GM12874 (cell line): ENCODE results near the gene GALNT18.

ENCODE experiments used
- TF ChIP-seq, protein P1 (sequence below): IDR thresholded peaks from 2 replicates; pipeline ENCODE4 v1.5.1; 2011; ENCODE audit warnings: low read depth, mild to moderate bottlenecking, control low read depth, low read length, moderate library complexity; ENCODE audit not compliant: insufficient read depth

Gene GALNT18

DNA sequence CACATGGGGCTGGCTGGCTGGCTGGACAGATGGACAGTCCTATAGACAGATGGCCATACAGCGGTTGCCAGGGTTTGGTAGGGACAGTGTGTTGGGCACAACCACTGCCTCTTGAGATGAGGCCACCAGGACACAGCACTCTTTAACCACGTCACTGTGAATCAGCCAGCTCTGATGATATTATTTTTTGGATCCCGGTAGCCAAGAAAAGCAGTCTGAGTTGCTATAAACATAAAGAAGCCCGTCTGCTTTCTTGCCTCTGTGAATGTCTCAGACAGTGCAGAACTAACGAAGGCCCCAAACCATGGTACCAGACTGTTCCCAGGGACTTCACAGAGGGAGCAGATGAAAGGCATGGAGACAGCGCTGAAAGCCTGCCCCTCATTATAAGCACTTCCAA is 152.9 kb downstream of the GALNT18 start:
- TF ChIP-seq, protein P1, sequence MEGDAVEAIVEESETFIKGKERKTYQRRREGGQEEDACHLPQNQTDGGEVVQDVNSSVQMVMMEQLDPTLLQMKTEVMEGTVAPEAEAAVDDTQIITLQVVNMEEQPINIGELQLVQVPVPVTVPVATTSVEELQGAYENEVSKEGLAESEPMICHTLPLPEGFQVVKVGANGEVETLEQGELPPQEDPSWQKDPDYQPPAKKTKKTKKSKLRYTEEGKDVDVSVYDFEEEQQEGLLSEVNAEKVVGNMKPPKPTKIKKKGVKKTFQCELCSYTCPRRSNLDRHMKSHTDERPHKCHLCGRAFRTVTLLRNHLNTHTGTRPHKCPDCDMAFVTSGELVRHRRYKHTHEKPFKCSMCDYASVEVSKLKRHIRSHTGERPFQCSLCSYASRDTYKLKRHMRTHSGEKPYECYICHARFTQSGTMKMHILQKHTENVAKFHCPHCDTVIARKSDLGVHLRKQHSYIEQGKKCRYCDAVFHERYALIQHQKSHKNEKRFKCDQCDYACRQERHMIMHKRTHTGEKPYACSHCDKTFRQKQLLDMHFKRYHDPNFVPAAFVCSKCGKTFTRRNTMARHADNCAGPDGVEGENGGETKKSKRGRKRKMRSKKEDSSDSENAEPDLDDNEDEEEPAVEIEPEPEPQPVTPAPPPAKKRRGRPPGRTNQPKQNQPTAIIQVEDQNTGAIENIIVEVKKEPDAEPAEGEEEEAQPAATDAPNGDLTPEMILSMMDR = no peak

DNA sequence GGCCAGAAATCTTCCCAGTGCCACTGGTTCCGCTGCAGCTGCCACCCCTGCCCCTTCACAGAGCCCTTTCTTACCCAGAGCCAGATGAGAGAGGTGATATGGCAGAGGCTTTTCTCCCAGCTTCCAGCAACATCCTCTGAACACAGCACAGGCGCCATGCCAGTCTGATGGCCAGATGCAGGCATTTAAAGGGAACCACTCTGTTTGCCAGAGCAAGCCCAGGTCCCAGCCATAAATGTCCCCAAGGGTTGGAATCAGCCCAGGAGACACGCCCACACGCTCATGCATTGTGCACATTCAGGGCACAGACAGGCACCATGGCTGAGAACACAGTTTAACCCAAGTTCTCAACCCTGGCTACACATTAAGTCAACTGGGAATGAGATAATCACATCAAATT is 154.5 kb downstream of the GALNT18 start:
- TF ChIP-seq, protein P1 = no peak

DNA sequence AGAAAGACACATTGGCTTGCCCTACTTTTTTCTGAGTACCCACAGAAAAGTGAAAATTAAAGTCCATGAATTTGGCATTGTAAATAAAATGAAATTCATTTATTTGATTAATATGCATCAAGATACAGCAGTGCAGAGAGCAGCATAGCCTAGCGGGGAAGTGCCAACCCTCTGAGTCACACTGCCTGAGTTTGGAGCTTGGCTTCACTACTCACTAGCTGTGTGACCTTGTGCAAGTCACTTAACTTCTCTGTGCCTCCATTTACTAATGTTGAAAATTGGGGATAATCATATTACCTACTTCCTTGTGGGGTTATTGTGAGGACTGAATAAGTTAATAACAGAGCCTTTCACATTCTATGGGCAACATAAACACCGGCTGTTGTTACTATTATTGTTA is 157.2 kb downstream of the GALNT18 start:
- TF ChIP-seq, protein P1 = no peak

DNA sequence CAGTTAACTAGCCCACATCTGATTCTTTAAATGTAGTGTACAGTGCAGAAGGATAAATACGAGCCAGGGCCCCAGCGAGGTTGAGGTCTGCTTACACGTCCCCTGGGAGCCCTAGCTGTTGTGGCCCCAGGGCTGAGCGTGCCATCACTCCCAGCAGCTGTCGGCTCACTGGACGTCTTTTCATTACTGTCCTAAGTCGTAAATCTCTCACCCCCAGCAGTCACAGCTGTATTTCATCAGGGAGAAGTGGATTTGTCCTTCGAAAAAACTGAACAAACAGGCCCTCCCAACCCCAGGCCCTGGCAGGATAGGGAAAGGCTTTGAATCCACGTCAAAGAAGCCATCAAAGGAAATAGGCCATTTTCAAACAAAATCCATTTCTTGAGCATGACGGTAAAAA is 158.4 kb downstream of the GALNT18 start:
- TF ChIP-seq, protein P1 = no peak

DNA sequence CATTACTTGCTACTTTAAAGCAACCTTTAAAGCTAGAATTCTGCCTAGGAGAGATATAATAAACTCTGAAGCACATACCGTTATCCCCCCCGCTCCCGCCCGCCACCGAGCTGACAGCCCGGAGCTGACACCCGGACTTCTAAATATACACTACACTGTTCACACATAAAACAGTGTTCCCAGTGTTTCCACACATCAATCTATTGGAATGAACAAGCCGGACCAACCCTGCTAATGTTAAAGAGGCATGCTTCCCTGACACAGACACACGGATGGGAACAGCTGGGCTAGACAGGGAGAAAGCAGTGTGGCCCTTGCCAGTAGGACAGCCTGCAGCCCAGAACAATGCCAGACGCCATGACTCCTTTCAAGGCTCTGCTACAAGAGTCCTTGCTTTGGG is 160.3 kb downstream of the GALNT18 start:
- TF ChIP-seq, protein P1 = no peak

DNA sequence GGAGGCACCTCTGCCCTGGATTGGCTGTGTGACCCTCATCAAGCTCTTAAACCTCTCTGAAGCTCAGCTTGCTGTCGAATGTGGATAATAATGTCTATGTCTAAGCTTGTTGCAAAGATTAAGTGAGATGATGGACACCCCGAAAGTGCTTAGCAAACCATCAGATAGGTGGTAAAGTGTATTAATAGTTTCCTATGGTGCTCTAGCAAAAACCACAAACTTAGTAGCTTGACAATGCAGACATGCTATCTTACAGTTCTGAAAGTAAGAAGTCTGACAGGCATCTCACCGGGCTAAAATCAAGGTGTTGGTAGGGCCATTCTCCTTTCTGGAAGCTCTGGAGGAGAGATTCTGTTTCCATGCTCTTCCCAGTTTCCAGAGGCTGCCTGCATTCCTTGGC is 162.2 kb downstream of the GALNT18 start:
- TF ChIP-seq, protein P1 = no peak

DNA sequence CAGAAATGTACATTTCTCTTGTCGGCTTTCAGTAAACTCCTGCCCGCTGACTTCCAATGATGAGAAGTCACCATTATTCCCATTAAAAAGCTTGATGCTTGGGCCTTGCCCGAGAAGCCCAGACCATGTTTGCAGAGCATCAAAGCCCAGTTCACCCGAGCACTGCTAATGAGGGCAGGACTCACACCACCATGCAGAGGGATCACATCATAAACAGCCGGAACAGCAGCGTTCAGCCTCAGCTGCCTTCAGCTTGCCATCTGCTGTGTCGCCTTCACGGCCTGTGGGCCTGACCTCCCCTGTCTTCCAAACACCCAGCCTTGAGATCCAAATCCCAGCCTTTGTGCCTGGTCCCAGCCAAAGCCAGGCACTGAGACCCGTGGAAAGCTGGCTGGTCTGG is 163.3 kb downstream of the GALNT18 start:
- TF ChIP-seq, protein P1 = no peak

DNA sequence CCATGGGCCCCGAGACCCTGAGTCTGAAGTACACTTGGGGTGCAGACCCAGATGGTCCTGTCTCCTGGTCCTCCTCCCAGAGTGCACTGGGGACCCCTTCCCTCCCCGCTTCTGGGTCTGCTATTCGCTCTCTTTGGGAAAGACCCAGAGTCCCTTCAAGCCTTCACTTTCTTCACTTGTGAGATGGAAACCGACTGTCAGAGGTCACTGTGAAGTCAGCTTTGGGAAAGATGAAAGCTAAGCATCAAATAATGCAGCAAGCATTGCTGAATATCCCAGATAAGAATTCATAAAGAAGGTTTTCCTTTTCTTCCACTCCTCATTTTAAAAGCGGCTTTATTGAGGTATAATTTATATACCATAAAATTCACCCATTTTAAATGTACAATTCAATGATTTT is 163.8 kb downstream of the GALNT18 start:
- TF ChIP-seq, protein P1 = no peak
